GM12878 (cell line): Measurements from ENCODE around the gene KIF14. TPM values are rescaled to one million over a fixed set of nuclear protein-coding genes. Genes with fewer than 3 reads are reported as not detected.

Source experiments
- ATAC-seq: fragments of 200-7000 bp; cut with Tn5 transposase; 3 replicates; pipeline ENCODE4 v1.9.1; 2020; ENCODE audit warnings: mild to moderate bottlenecking, moderate library complexity
- BruUV-seq: library from RNA; stranded (reverse); fragments of 400-500 nt; replicated peaks from 2 replicates; lab custom pipeline; 2021; lab: Mats Ljungman, UMichigan
- CTCF ChIA-PET: fragments of 300-600 bp; sonication (Branson Sonifier 250); formaldehyde crosslinking; extraction: SDS; loops from one replicate; lab custom pipeline; 2021; ENCODE audit warnings: inconsistent platforms; lab: Yijun Ruan, JAX
- POLR2A ChIA-PET: fragments of 350-600 bp; formaldehyde crosslinking; extraction: SDS; loops from one replicate; lab custom pipeline; 2021; ENCODE audit warnings: inconsistent platforms; lab: Charles Lee
- RAD21 ChIA-PET: fragments of 300-600 bp; sonication (Branson Sonifier 250); formaldehyde crosslinking; loops from one replicate; lab custom pipeline; 2023; ENCODE audit warnings: antibody characterized with exemption; ENCODE audit not compliant: unreplicated experiment; lab: Charles Lee
- SMC1A ChIA-PET: fragments of 300-600 bp; sonication (Branson Sonifier 250); formaldehyde crosslinking; loops from one replicate; lab custom pipeline; 2023; ENCODE audit not compliant: unreplicated experiment, uncharacterized antibody; lab: Charles Lee
- DNase-seq: peaks from one replicate; pipeline ENCODE4 v3.0.0-alpha.2; 2011; ENCODE audit warnings: low read depth, low spot score
- FAIRE-seq: peaks from 3 replicates; lab custom pipeline; 2011; peaks lifted over from hg19 to GRCh38; lab: Jason Lieb, UNC
- H2AFZ ChIP-seq: 2 replicates; pipeline ENCODE4 v1.6.0; 2011; ENCODE audit warnings: low read depth, low read length, control low read depth; ENCODE audit not compliant: control insufficient read depth
- H3K27ac ChIP-seq: 2 replicates; pipeline ENCODE4 v1.5.1; 2011; ENCODE audit warnings: control low read depth; ENCODE audit not compliant: control insufficient read depth, insufficient read depth
- H3K27me3 ChIP-seq, 2 experiments: replicated peaks in 1 of 2; 2 replicates each; pipeline versions ENCODE4 v1.6.0 to v1.6.1; 2011; ENCODE audit warnings: low read length in 1 of 2; ENCODE audit not compliant: control insufficient read depth in 2 of 2, insufficient read depth in 2 of 2
- H3K36me3 ChIP-seq, 2 experiments: 2 replicates each; pipeline ENCODE4 v1.5.1; 2011; ENCODE audit warnings: low read length in 1 of 2; ENCODE audit not compliant: control insufficient read depth in 2 of 2, insufficient read depth in 2 of 2
- H3K4me1 ChIP-seq: 2 replicates; pipeline ENCODE4 v1.6.1; 2011; ENCODE audit warnings: mild to moderate bottlenecking, low read length, moderate library complexity, mixed read lengths; ENCODE audit not compliant: control insufficient read depth, insufficient read depth
- H3K4me2 ChIP-seq: 2 replicates; pipeline ENCODE4 v1.6.0; 2011; ENCODE audit warnings: control low read depth; ENCODE audit not compliant: control insufficient read depth, insufficient read depth
- H3K4me3 ChIP-seq: fragments of 200-600 bp; sonication (generic); 2 replicates; pipeline ENCODE4 v1.5.1; 2016
- H3K79me2 ChIP-seq: 2 replicates; pipeline ENCODE4 v1.6.0; 2011; ENCODE audit warnings: low read length; ENCODE audit not compliant: control insufficient read depth, insufficient read depth
- H3K9ac ChIP-seq: 2 replicates; pipeline ENCODE4 v1.8.0; 2011; ENCODE audit warnings: low read length, control low read depth, mixed read lengths; ENCODE audit not compliant: control insufficient read depth, insufficient read depth
- H3K9me3 ChIP-seq: replicated peaks from 3 replicates; pipeline ENCODE4 v1.5.1; 2011; ENCODE audit warnings: mild to moderate bottlenecking, low read length; ENCODE audit not compliant: control insufficient read depth, insufficient read depth
- H4K20me1 ChIP-seq: 2 replicates; pipeline ENCODE4 v1.6.0; 2011; ENCODE audit not compliant: control insufficient read depth, insufficient read depth
- NR2F1 ChIP-seq: fragments of 450-650 bp; conservative IDR thresholded peaks from 2 replicates; pipeline ENCODE4 v1.6.1; 2017; ENCODE audit warnings: mild to moderate bottlenecking
- POLR2AphosphoS5 ChIP-seq: IDR thresholded peaks from 2 replicates; pipeline ENCODE4 v1.6.1; 2011; ENCODE audit warnings: mild to moderate bottlenecking, low read length, inconsistent platforms
- RAD51 ChIP-seq: fragments of 450-650 bp; IDR thresholded peaks from 2 replicates; pipeline ENCODE4 v1.6.1; 2016; ENCODE audit warnings: moderate library complexity, mild to moderate bottlenecking, inconsistent platforms
- SUZ12 ChIP-seq: fragments of 200-600 bp; sonication (generic); IDR thresholded peaks from one replicate; pipeline ENCODE4 v1.6.1; 2018; ENCODE audit warnings: antibody characterized with exemption, mild to moderate bottlenecking; ENCODE audit not compliant: unreplicated experiment
- TAF1 ChIP-seq: IDR thresholded peaks from 2 replicates; pipeline ENCODE4 v1.6.1; 2011; ENCODE audit warnings: mild to moderate bottlenecking, low read depth, low read length, borderline replicate concordance
- TARDBP ChIP-seq: IDR thresholded peaks from 2 replicates; pipeline ENCODE4 v1.6.1; 2016; ENCODE audit warnings: borderline replicate concordance
- YY1 ChIP-seq: IDR thresholded peaks from 2 replicates; pipeline ENCODE4 v1.6.1; 2011; ENCODE audit warnings: low read depth, mild to moderate bottlenecking, low read length
- ZZZ3 ChIP-seq: IDR thresholded peaks from 2 replicates; pipeline ENCODE4 v1.6.1; 2011; ENCODE audit warnings: low read depth; ENCODE audit not compliant: control insufficient read depth, insufficient read length
- WGBS: methylation state at CpG from one replicate; pipeline ENCODE4 v1.1.6; 2016; ENCODE audit warnings: low lambda C conversion rate; ENCODE audit not compliant: insufficient replicate concordance, insufficient coverage; ENCODE audit errors: missing lambda C conversion rate; 5-methylcytosine and 5-hydroxymethylcytosine counted together
- in situ Hi-C: fragments of 300-500 bp; cut with MboI; formaldehyde crosslinking; loops from 9 replicates; pipeline ENCODE4 v1.14.3; 2018; ENCODE audit warnings: mixed read lengths
- intact Hi-C: fragments of 100-400 bp; cut with micrococcal nuclease; formaldehyde crosslinking; loops from one replicate; pipeline ENCODE4 v1.14.2; 2022; ENCODE audit not compliant: unreplicated experiment
- polyA plus RNA-seq, 11 experiments: library from polyadenylated mRNA; depleted of rRNA in 4 of 11; unstranded in 6 of 11; stranded (reverse) in 5 of 11; fragments of >200 nt; fragmentation: Nextera tagmentation in 4 of 11; fragmentation: Illumina TruSeq in 1 of 11; extraction: Ambion mirVana in 4 of 11; extraction: Trizol in 1 of 11; gene quantifications; 1 replicate in 1 of 11; 2 replicates in 10 of 11; pipeline versions ENCODE4 v1.2.1 to v1.2.3, GENCODE V29; 2011 to 2016; ENCODE audit warnings: inconsistent platforms in 2 of 11, missing spikeins in 2 of 11, low read depth in 1 of 11
- total RNA-seq, 4 experiments: library from RNA; depleted of rRNA in 3 of 4; stranded (reverse); fragments of >200 nt in 3 of 4; fragmentation: Illumina TruSeq in 1 of 4; extraction: Trizol in 1 of 4; gene quantifications; 2 replicates each; pipeline versions ENCODE4 v1.2.1 to v1.2.3, GENCODE V29; 2013 to 2021
- TF ChIP-seq, protein P1 (sequence below): IDR thresholded peaks from 2 replicates; pipeline ENCODE4 v1.6.1; 2011; ENCODE audit warnings: mild to moderate bottlenecking, low read depth, low read length, moderate library complexity; ENCODE audit not compliant: insufficient replicate concordance
- TF ChIP-seq, protein P2 (sequence below): fragments of 450-650 bp; IDR thresholded peaks from 2 replicates; pipeline ENCODE4 v1.6.1; 2017; ENCODE audit warnings: mild to moderate bottlenecking, moderate library complexity
- TF ChIP-seq, protein P3 (sequence below): fragments of 450-650 bp; IDR thresholded peaks from 2 replicates; pipeline ENCODE4 v1.6.1; 2016; ENCODE audit warnings: mild to moderate bottlenecking

Gene KIF14
- total and polyA plus RNA-seq, 10 of the 15 experiments (the other 5 are each of a cell fraction or from before 2014, with no cell fraction given): 6.8 to 25.5 (median 14.4) TPM

DNA sequence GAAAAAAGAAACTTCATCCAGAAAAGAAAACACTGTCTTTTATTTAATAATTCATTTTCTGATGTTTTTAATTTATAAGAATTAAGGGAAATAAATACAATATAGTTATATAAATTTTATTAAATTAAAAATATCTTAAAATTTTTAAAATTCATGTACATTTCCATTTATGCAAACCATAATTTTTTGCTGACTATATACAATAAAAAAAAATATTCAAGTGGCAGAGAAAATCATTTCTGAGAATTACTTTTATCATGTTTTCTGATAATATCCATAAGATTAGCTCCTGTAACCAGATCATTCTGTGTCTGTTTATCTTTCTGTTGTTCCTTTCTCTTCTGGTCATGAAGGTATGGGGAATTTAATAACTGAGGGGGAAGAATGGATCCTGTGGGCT lies 23.5 kb upstream of the KIF14 start:
- BruUV-seq: no TSS peak
- intact Hi-C loops: no loop called here
- Histone ChIP-seq H3K4me2 (no peak overlapping the region), H2AFZ (no peak overlapping the region), H3K79me2 (no peaks in the 10 kb centered on the region), H3K9me3 (no peaks in the 10 kb centered on the region), H3K9ac (no peak overlapping the region), H3K4me3 (no peak overlapping the region), H3K27ac (no peak overlapping the region), H3K4me1 (peaks cover 9% of the 10 kb centered on the region; the same call in 1 of the 2 replicates), H4K20me1 (no peaks in the 10 kb centered on the region), H3K36me3 (peaks cover 0 to 11% of the 10 kb centered on the region in 2 experiments; a peak in 3 of 4 replicates), H3K27me3 (no peaks in the 10 kb centered on the region)
- DNase-seq (no peak), ATAC-seq (no peak), FAIRE-seq (no peak)
- RAD21 ChIA-PET: interaction anchor here (1.1 kb wide), 1 partner anchor 22 kb away, joined by 3 read pairs; no protein-coding TSS in a partner anchor
- in situ Hi-C loops: no loop called here
- SMC1A ChIA-PET: interaction anchor here (1.3 to 1.5 kb wide), 4 partner anchors 8 to 26 kb away, joined by 3 to 6 read pairs (median 4); partner anchors contain the start of gene DDX59
- POLR2A ChIA-PET: interaction anchor here (1.6 kb wide), 1 partner anchor 16 kb away, joined by 8 read pairs; no protein-coding TSS in a partner anchor
- no peak for TF ChIP-seq NR2F1
- TF ChIP-seq, protein P1, sequence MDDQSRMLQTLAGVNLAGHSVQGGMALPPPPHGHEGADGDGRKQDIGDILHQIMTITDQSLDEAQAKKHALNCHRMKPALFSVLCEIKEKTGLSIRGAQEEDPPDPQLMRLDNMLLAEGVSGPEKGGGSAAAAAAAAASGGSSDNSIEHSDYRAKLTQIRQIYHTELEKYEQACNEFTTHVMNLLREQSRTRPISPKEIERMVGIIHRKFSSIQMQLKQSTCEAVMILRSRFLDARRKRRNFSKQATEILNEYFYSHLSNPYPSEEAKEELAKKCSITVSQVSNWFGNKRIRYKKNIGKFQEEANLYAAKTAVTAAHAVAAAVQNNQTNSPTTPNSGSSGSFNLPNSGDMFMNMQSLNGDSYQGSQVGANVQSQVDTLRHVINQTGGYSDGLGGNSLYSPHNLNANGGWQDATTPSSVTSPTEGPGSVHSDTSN: no peak
- TF ChIP-seq ZZZ3: no peak
- no peak for TF ChIP-seq YY1
- TF ChIP-seq TAF1: no peak
- CTCF ChIA-PET: interaction anchor here (1.9 kb wide), 1 partner anchor 9 kb away, joined by 5 read pairs; no protein-coding TSS in a partner anchor

DNA sequence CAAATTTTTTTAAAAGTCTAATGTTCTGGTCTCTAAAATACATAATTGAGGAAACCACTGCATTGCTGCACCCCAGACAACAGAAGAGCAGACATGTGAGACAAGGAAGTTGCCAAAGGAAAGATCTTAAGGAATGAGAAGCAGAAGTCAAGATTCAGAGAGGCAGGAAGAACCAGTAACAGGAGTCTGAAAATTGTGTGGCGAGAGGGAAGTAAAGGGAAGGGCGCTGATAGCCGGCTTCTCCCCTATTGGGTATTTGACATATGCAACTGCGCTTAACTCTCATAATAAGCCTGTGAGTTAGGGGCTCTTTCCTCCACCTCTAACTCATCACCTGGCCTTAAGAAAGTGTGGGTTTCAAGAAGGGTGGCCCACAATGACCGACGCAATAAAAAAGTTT lies 21.9 kb upstream of the KIF14 start:
- Histone ChIP-seq H3K4me1 (peaks cover 9% of the 10 kb centered on the region; the same call in 1 of the 2 replicates), H3K27me3 (no peaks in the 10 kb centered on the region), H3K4me3 (no peak overlapping the region), H4K20me1 (no peaks in the 10 kb centered on the region), H3K79me2 (no peaks in the 10 kb centered on the region), H2AFZ (no peak overlapping the region), H3K27ac (no peak overlapping the region), H3K9me3 (no peaks in the 10 kb centered on the region), H3K36me3 (peaks cover 0 to 2% of the 10 kb centered on the region in 2 experiments; a peak in 2 of 4 replicates), H3K9ac (no peak overlapping the region), H3K4me2 (no peak overlapping the region)
- 96% methylated on average over 6 of the region's 6 CpGs for WGBS
- ChIA-PET SMC1A (interaction anchor here (0.6 to 2.8 kb wide), 4 partner anchors 15 to 42 kb away, joined by 3 to 13 read pairs (median 6); partner anchors contain the start of gene DDX59), POLR2A (interaction anchor here (0.8 to 2.1 kb wide), 2 partner anchors 12 to 22 kb away, joined by 3 to 11 read pairs; no protein-coding TSS in a partner anchor), CTCF (interaction anchor here (0.7 to 1.2 kb wide), 2 partner anchors 21 to 161 kb away, joined by 3 to 4 read pairs; no protein-coding TSS in a partner anchor), RAD21 (interaction anchor here (0.8 to 1.3 kb wide), 2 partner anchors 8 to 28 kb away, joined by 3 read pairs; no protein-coding TSS in a partner anchor)
- no peak for DNase-seq
- intact Hi-C loops: no loop called here
- no TSS peak for BruUV-seq
- FAIRE-seq: no peak
- in situ Hi-C loops: no loop called here
- no peak for ATAC-seq
- TF ChIP-seq RAD51 (no peak), SUZ12 (no peak), TARDBP (no peak), POLR2AphosphoS5 (no peak), YY1 (no peak)
- TF ChIP-seq, protein P2, sequence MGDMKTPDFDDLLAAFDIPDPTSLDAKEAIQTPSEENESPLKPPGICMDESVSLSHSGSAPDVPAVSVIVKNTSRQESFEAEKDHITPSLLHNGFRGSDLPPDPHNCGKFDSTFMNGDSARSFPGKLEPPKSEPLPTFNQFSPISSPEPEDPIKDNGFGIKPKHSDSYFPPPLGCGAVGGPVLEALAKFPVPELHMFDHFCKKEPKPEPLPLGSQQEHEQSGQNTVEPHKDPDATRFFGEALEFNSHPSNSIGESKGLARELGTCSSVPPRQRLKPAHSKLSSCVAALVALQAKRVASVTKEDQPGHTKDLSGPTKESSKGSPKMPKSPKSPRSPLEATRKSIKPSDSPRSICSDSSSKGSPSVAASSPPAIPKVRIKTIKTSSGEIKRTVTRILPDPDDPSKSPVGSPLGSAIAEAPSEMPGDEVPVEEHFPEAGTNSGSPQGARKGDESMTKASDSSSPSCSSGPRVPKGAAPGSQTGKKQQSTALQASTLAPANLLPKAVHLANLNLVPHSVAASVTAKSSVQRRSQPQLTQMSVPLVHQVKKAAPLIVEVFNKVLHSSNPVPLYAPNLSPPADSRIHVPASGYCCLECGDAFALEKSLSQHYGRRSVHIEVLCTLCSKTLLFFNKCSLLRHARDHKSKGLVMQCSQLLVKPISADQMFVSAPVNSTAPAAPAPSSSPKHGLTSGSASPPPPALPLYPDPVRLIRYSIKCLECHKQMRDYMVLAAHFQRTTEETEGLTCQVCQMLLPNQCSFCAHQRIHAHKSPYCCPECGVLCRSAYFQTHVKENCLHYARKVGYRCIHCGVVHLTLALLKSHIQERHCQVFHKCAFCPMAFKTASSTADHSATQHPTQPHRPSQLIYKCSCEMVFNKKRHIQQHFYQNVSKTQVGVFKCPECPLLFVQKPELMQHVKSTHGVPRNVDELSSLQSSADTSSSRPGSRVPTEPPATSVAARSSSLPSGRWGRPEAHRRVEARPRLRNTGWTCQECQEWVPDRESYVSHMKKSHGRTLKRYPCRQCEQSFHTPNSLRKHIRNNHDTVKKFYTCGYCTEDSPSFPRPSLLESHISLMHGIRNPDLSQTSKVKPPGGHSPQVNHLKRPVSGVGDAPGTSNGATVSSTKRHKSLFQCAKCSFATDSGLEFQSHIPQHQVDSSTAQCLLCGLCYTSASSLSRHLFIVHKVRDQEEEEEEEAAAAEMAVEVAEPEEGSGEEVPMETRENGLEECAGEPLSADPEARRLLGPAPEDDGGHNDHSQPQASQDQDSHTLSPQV: no peak
- TF ChIP-seq, protein P3, sequence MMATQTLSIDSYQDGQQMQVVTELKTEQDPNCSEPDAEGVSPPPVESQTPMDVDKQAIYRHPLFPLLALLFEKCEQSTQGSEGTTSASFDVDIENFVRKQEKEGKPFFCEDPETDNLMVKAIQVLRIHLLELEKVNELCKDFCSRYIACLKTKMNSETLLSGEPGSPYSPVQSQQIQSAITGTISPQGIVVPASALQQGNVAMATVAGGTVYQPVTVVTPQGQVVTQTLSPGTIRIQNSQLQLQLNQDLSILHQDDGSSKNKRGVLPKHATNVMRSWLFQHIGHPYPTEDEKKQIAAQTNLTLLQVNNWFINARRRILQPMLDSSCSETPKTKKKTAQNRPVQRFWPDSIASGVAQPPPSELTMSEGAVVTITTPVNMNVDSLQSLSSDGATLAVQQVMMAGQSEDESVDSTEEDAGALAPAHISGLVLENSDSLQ: no peak
